ENCODE results near the gene IPMK.

- TF ChIP-seq POLR2A (IDR thresholded peaks at IDR 0.05) (no peak), CTCF (IDR thresholded peaks at IDR 0.05) (no peak)
Observed at GRCh38 chr10:58258977-58259692, 8.6 kb downstream of the IPMK start.

All from uterus (tissue), 2 donors.